HFF-Myc (cell line): ENCODE data around the gene ACAN.
A peak's percentile ranks its signal among the peaks of the same experiment; 100 is the strongest.

ENCODE experiments used
- DNase-seq: peaks from one replicate; pipeline ENCODE4 v3.0.0-alpha.2; 2011; ENCODE audit warnings: low read depth; ENCODE audit errors: extremely low read depth
- H3K4me3 ChIP-seq: replicated peaks from 2 replicates; pipeline ENCODE4 v1.5.1; 2011; ENCODE audit warnings: low read depth, mild to moderate bottlenecking, control low read depth, low read length
- CTCF ChIP-seq: IDR thresholded peaks from 2 replicates; pipeline ENCODE4 v1.5.1; 2012; ENCODE audit warnings: mild to moderate bottlenecking, low read depth, low read length, control low read depth; ENCODE audit errors: missing control alignments

The ACAN gene

GRCh38 chr15:88901508-88902220, 98.4 kb downstream of the ACAN start:
- DNase-seq: no peak
- TF ChIP-seq CTCF: no peak
- no peak overlapping the region for H3K4me3 ChIP-seq

- DNase-seq: no peak
- no peak overlapping the region for H3K4me3 ChIP-seq
Measured at GRCh38 chr15:88902221-88902835, 99.1 kb downstream of the ACAN start.

GRCh38 chr15:88902846-88903245, 99.6 kb downstream of the ACAN start:
- H3K4me3 ChIP-seq: no peak overlapping the region
- no peak for TF ChIP-seq CTCF
- no peak for DNase-seq

More at GRCh38 chr15:88902221-88902835, 99.1 kb downstream of the ACAN start:
- TF ChIP-seq CTCF: no peak

- DNase-seq: no peak
- no peak for TF ChIP-seq CTCF
- no peak overlapping the region for H3K4me3 ChIP-seq
Measured at GRCh38 chr15:88904257-88904623, 101.0 kb downstream of the ACAN start.

GRCh38 chr15:88904624-88905327, 101.5 kb downstream of the ACAN start:
- TF ChIP-seq CTCF: peak; percentile 99
- DNase-seq: peak; percentile 58
- H3K4me3 ChIP-seq: no peak overlapping the region

- no peak for TF ChIP-seq CTCF
- no peak overlapping the region for H3K4me3 ChIP-seq
- DNase-seq: no peak
Measured at GRCh38 chr15:88905576-88905975, 102.3 kb downstream of the ACAN start.
